ENCODE measurements around the gene RYR3. TPM values are rescaled to one million over a fixed set of nuclear protein-coding genes. Genes with fewer than 3 reads are reported as not detected.

RYR3 gene
- total RNA-seq, 1 experiment from 2014 or later = 0.66 TPM

DNA sequence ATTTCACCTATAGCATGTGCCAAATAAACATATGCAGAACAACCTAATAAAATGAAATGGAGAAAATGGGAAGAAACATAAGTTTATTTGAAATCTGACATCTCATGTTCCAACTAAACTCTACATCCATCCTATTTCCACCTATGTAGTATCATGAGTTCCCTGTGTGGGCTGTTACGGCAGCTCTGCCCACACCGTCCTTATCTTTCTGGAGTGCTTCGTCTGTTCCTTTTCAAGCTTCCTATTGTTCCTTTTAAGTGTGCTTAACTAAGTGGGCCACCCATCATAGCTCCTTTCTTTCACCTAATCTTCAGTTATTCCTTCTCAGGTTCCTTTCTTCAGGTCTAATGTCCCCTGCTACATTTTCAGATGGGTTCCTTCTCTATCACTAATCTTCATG lies 17.3 kb downstream of the RYR3 start:
- no peaks in the 10 kb centered on the region for H3K36me3 Mint-ChIP-seq (ENCODE audit: insufficient read depth, unreplicated experiment)
- no peaks in the 10 kb centered on the region for H3K4me1 ChIP-seq
- no peak overlapping the region for H3K27ac Mint-ChIP-seq (ENCODE audit: unreplicated experiment)
- no peaks in the 10 kb centered on the region for H3K27me3 ChIP-seq (replicated peaks; ENCODE audit: control insufficient read depth, insufficient read depth, low read length)
- ChIA-PET POLR2A (no interaction called here), CTCF (no interaction called here)
- intact Hi-C loops (cut with micrococcal nuclease; ENCODE audit: unreplicated experiment) = no loop called here
- H3K9me3 Mint-ChIP-seq (ENCODE audit: unreplicated experiment) = no peaks in the 10 kb centered on the region
- no peak overlapping the region for H3K4me3 ChIP-seq (ENCODE audit: low read depth, low read length)
- H3K9me3 ChIP-seq = no peaks in the 10 kb centered on the region
- no peak for DNase-seq
- no TSS peak for BruUV-seq (replicated peaks)
- no peak overlapping the region for H3K4me3 Mint-ChIP-seq (ENCODE audit: unreplicated experiment)
- H3K27me3 Mint-ChIP-seq (ENCODE audit: insufficient read depth, unreplicated experiment) = peaks cover 20% of the 10 kb centered on the region
- H3K4me1 Mint-ChIP-seq (ENCODE audit: low read depth, unreplicated experiment) = no peaks in the 10 kb centered on the region
- no peaks in the 10 kb centered on the region for H3K36me3 ChIP-seq (ENCODE audit: control insufficient read depth, insufficient read depth, low read length)
- TF ChIP-seq, protein P1, sequence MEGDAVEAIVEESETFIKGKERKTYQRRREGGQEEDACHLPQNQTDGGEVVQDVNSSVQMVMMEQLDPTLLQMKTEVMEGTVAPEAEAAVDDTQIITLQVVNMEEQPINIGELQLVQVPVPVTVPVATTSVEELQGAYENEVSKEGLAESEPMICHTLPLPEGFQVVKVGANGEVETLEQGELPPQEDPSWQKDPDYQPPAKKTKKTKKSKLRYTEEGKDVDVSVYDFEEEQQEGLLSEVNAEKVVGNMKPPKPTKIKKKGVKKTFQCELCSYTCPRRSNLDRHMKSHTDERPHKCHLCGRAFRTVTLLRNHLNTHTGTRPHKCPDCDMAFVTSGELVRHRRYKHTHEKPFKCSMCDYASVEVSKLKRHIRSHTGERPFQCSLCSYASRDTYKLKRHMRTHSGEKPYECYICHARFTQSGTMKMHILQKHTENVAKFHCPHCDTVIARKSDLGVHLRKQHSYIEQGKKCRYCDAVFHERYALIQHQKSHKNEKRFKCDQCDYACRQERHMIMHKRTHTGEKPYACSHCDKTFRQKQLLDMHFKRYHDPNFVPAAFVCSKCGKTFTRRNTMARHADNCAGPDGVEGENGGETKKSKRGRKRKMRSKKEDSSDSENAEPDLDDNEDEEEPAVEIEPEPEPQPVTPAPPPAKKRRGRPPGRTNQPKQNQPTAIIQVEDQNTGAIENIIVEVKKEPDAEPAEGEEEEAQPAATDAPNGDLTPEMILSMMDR (IDR thresholded peaks at IDR 0.05; ENCODE audit: insufficient read depth in 1 of 2, low read depth in 1 of 2, low read length in 1 of 2, severe bottlenecking in 1 of 2, unreplicated experiment in 1 of 2) = no peak

DNA sequence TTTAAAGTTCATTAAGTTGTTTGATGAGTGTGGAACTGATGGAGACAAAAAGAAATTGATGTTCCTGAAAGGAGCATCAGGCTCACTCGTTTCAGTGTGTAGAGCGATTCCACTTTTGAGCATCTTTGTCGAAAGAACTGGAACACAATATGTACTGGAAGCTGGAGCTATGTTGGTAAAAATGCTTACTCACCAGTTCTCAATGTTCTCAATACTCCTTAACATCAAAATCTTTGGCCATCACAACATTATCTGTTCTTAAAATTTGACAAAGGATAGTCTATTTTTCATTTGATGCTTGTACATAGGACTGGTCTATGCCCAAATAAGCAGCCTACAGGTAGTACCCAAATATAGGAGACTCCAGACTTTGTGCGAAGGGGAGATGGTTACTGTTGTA lies 18.7 kb downstream of the RYR3 start:
- Mint-ChIP-seq H3K27me3 (ENCODE audit: insufficient read depth, unreplicated experiment) (peaks cover 18% of the 10 kb centered on the region), H3K9me3 (ENCODE audit: unreplicated experiment) (no peaks in the 10 kb centered on the region), H3K4me1 (ENCODE audit: low read depth, unreplicated experiment) (no peaks in the 10 kb centered on the region), H3K36me3 (ENCODE audit: insufficient read depth, unreplicated experiment) (no peaks in the 10 kb centered on the region), H3K27ac (ENCODE audit: unreplicated experiment) (no peak overlapping the region), H3K4me3 (ENCODE audit: unreplicated experiment) (no peak overlapping the region)
- ChIA-PET POLR2A (no interaction called here), CTCF (no interaction called here)
- intact Hi-C loops (cut with micrococcal nuclease; ENCODE audit: unreplicated experiment) = no loop called here
- H3K4me3 ChIP-seq (ENCODE audit: low read depth, low read length) = no peak overlapping the region
- H3K36me3 ChIP-seq (ENCODE audit: control insufficient read depth, insufficient read depth, low read length) = no peaks in the 10 kb centered on the region
- H3K4me1 ChIP-seq = no peaks in the 10 kb centered on the region
- H3K27me3 ChIP-seq (replicated peaks; ENCODE audit: control insufficient read depth, insufficient read depth, low read length) = no peaks in the 10 kb centered on the region
- H3K9me3 ChIP-seq = no peaks in the 10 kb centered on the region
- TF ChIP-seq, protein P1 (IDR thresholded peaks at IDR 0.05; ENCODE audit: insufficient read depth in 1 of 2, low read depth in 1 of 2, low read length in 1 of 2, severe bottlenecking in 1 of 2, unreplicated experiment in 1 of 2) = no peak
- no peak for DNase-seq
- BruUV-seq (replicated peaks) = no TSS peak

DNA sequence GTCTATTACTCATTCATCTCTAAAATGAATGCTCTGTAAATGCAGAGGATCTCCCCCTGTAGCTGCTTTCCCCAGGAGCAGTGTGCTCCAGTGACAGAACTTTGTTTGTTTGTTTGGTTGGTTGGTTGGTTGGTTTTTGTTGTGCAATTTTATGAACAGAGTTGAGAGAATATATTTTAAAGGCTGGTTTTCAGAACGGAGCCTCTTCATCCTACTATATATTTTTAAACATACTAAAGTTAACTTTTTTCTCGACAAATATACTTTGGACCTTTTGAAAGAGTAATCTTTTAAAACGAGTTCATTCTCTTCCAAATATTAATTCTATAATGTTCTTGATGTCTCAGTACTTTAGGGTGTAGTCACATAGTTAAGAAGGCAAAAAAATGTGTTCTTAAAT lies 20.2 kb downstream of the RYR3 start:
- ChIA-PET POLR2A (no interaction called here), CTCF (no interaction called here)
- Histone ChIP-seq H3K4me3 (ENCODE audit: low read depth, low read length) (no peak overlapping the region), H3K9me3 (no peaks in the 10 kb centered on the region), H3K27me3 (replicated peaks; ENCODE audit: control insufficient read depth, insufficient read depth, low read length) (no peaks in the 10 kb centered on the region), H3K36me3 (ENCODE audit: control insufficient read depth, insufficient read depth, low read length) (no peaks in the 10 kb centered on the region), H3K4me1 (no peaks in the 10 kb centered on the region)
- Mint-ChIP-seq H3K27ac (ENCODE audit: unreplicated experiment) (no peak overlapping the region), H3K9me3 (ENCODE audit: unreplicated experiment) (no peaks in the 10 kb centered on the region), H3K4me3 (ENCODE audit: unreplicated experiment) (no peak overlapping the region), H3K27me3 (ENCODE audit: insufficient read depth, unreplicated experiment) (peaks cover 14% of the 10 kb centered on the region), H3K4me1 (ENCODE audit: low read depth, unreplicated experiment) (no peaks in the 10 kb centered on the region), H3K36me3 (ENCODE audit: insufficient read depth, unreplicated experiment) (no peaks in the 10 kb centered on the region)
- BruUV-seq (replicated peaks) = no TSS peak
- TF ChIP-seq, protein P1 (IDR thresholded peaks at IDR 0.05; ENCODE audit: insufficient read depth in 1 of 2, low read depth in 1 of 2, low read length in 1 of 2, severe bottlenecking in 1 of 2, unreplicated experiment in 1 of 2) = no peak
- DNase-seq = no peak
- intact Hi-C loops (cut with micrococcal nuclease; ENCODE audit: unreplicated experiment) = no loop called here
